ENCODE measurements around the gene DDX51. TPM values are rescaled to one million over a fixed set of nuclear protein-coding genes. Genes with fewer than 3 reads are reported as not detected.

Gene DDX51
- total RNA-seq, 6 donors from 2014 or later: 8.7 to 23.5 (median 19.2) TPM

GRCh38 chr12:132102297-132102696 is 41.8 kb downstream of the DDX51 start:
- Histone ChIP-seq H3K4me3 (no peak overlapping the region), H3K4me1 (no peaks in the 10 kb centered on the region), H3K27ac (no peak overlapping the region), H3K9me3 (no peaks in the 10 kb centered on the region), H3K27me3 (no peaks in the 10 kb centered on the region), H3K36me3 (peaks cover 0 to 34% (median 5%) of the 10 kb centered on the region in 4 donors)
- WGBS, 2 donors: 93 to 100% methylated on average over 7 to 9 of the region's 9 CpGs
- no peak for TF ChIP-seq POLR2A (IDR thresholded peaks at IDR 0.05)
- ATAC-seq (ENCODE audit: low FRiP score in 2 of 2) (no peak), DNase-seq (peak in 1 of 2 donors; percentile 19)

GRCh38 chr12:132100306-132101065 is 43.6 kb downstream of the DDX51 start:
- peaks cover 0 to 34% (median 5%) of the 10 kb centered on the region in 4 donors for H3K36me3 ChIP-seq
- no peaks in the 10 kb centered on the region for H3K9me3 ChIP-seq
- no peak overlapping the region for H3K4me3 ChIP-seq
- H3K27me3 ChIP-seq: no peaks in the 10 kb centered on the region
- DNase-seq: peak in 1 of 2 donors; percentile 75
- TF ChIP-seq POLR2AphosphoS5 (IDR thresholded peaks at IDR 0.05): no peak
- no peak for TF ChIP-seq POLR2A (IDR thresholded peaks at IDR 0.05)
- TF ChIP-seq, protein P1, sequence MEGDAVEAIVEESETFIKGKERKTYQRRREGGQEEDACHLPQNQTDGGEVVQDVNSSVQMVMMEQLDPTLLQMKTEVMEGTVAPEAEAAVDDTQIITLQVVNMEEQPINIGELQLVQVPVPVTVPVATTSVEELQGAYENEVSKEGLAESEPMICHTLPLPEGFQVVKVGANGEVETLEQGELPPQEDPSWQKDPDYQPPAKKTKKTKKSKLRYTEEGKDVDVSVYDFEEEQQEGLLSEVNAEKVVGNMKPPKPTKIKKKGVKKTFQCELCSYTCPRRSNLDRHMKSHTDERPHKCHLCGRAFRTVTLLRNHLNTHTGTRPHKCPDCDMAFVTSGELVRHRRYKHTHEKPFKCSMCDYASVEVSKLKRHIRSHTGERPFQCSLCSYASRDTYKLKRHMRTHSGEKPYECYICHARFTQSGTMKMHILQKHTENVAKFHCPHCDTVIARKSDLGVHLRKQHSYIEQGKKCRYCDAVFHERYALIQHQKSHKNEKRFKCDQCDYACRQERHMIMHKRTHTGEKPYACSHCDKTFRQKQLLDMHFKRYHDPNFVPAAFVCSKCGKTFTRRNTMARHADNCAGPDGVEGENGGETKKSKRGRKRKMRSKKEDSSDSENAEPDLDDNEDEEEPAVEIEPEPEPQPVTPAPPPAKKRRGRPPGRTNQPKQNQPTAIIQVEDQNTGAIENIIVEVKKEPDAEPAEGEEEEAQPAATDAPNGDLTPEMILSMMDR (IDR thresholded peaks at IDR 0.05): no peak
- no peak for TF ChIP-seq EP300 (IDR thresholded peaks at IDR 0.05)
- H3K4me1 ChIP-seq: no peaks in the 10 kb centered on the region
- peak in 1 of 2 donors; percentile 6 for ATAC-seq (ENCODE audit: low FRiP score in 2 of 2)
- 95 to 96% methylated on average over 6 to 13 of the region's 13 CpGs for WGBS, 2 donors
- H3K27ac ChIP-seq: no peak overlapping the region

- Histone ChIP-seq H3K4me1 (no peaks in the 10 kb centered on the region), H3K27me3 (no peaks in the 10 kb centered on the region), H3K4me3 (no peak overlapping the region), H3K9me3 (no peaks in the 10 kb centered on the region), H3K27ac (no peak overlapping the region), H3K36me3 (peaks cover 0 to 29% (median 3%) of the 10 kb centered on the region in 4 donors)
- TF ChIP-seq EP300 (IDR thresholded peaks at IDR 0.05) (no peak), POLR2AphosphoS5 (IDR thresholded peaks at IDR 0.05) (no peak), POLR2A (IDR thresholded peaks at IDR 0.05) (no peak)
- TF ChIP-seq, protein P1 (IDR thresholded peaks at IDR 0.05): no peak
- WGBS, 2 donors: 92 to 100% methylated on average over 9 to 12 of the region's 12 CpGs
- ATAC-seq (ENCODE audit: low FRiP score in 2 of 2): peak in 1 of 2 donors; percentile 34
- no peak for DNase-seq
Measured at GRCh38 chr12:132099739-132100138, 44.4 kb downstream of the DDX51 start.

GRCh38 chr12:132095520-132096409 is 48.4 kb downstream of the DDX51 start:
- 95 to 97% methylated on average over 11 of the region's 11 CpGs for WGBS, 2 donors
- H3K27ac ChIP-seq: no peak overlapping the region
- no peak for DNase-seq
- H3K9me3 ChIP-seq: no peaks in the 10 kb centered on the region
- peaks cover 0 to 39% (median 6%) of the 10 kb centered on the region in 4 donors for H3K36me3 ChIP-seq
- TF ChIP-seq POLR2AphosphoS5 (IDR thresholded peaks at IDR 0.05) (no peak), EP300 (IDR thresholded peaks at IDR 0.05) (no peak), POLR2A (IDR thresholded peaks at IDR 0.05) (no peak)
- TF ChIP-seq, protein P1 (IDR thresholded peaks at IDR 0.05): no peak
- ATAC-seq (ENCODE audit: low FRiP score in 2 of 2): no peak
- no peaks in the 10 kb centered on the region for H3K27me3 ChIP-seq
- H3K4me3 ChIP-seq: no peak overlapping the region
- H3K4me1 ChIP-seq: no peaks in the 10 kb centered on the region

GRCh38 chr12:132094269-132094891 is 49.7 kb downstream of the DDX51 start:
- Histone ChIP-seq H3K27me3 (no peaks in the 10 kb centered on the region), H3K4me1 (no peaks in the 10 kb centered on the region), H3K36me3 (peaks cover 0 to 25% (median 3%) of the 10 kb centered on the region in 4 donors), H3K27ac (no peak overlapping the region), H3K4me3 (no peak overlapping the region), H3K9me3 (no peaks in the 10 kb centered on the region)
- ATAC-seq (ENCODE audit: low FRiP score in 2 of 2) (no peak), DNase-seq (no peak)
- WGBS, 2 donors: 91 to 96% methylated on average over 13 to 15 of the region's 16 CpGs
- TF ChIP-seq POLR2AphosphoS5 (IDR thresholded peaks at IDR 0.05) (no peak), EP300 (IDR thresholded peaks at IDR 0.05) (no peak), POLR2A (IDR thresholded peaks at IDR 0.05) (no peak)
- TF ChIP-seq, protein P1 (IDR thresholded peaks at IDR 0.05): no peak

Measured in upper lobe of left lung (tissue), 6 donors.